A549 (cell line): ENCODE measurements around the gene SRCAP. TPM values are rescaled to one million over a fixed set of nuclear protein-coding genes. Genes with fewer than 3 reads are reported as not detected.

Source experiments
- ATAC-seq, 2 experiments: fragments of 200-7000 bp in 1 of 2; fragments of >200 bp in 1 of 2; cut with Nextera tagmentation in 1 of 2; cut with Tn5 transposase in 1 of 2; 3 replicates each; pipeline versions ENCODE4 v1.8.0 to v1.9.1; 2018 to 2020; ENCODE audit warnings: mild to moderate bottlenecking in 1 of 2, moderate library complexity in 1 of 2
- CTCF ChIA-PET: fragments of 300-600 bp; sonication (Branson Sonifier 250); formaldehyde crosslinking; extraction: SDS; loops from one replicate; lab custom pipeline; 2021; ENCODE audit warnings: antibody characterized with exemption, inconsistent platforms; lab: Yijun Ruan, JAX
- POLR2A ChIA-PET: fragments of 350-600 bp; formaldehyde crosslinking; extraction: SDS; loops from one replicate; lab custom pipeline; 2021; ENCODE audit warnings: antibody characterized with exemption, inconsistent platforms; lab: Yijun Ruan, JAX
- DNase-seq, 2 experiments: peaks; one replicate each; pipeline versions ENCODE4 v3.0.0 to v3.0.0-alpha.2; 2011 to 2016; ENCODE audit warnings: low read depth in 1 of 2, low spot score in 1 of 2
- FAIRE-seq: peaks from 2 replicates; lab custom pipeline; 2011; peaks lifted over from hg19 to GRCh38; lab: Jason Lieb, UNC
- H3K27ac ChIP-seq, 2 experiments: fragments of >200 bp; sonication (Bioruptor Twin); formaldehyde crosslinking; 3 replicates each; pipeline ENCODE4 v1.5.1; 2016 to 2017
- H3K4me1 ChIP-seq: fragments of >200 bp; sonication (Bioruptor Twin); formaldehyde crosslinking; 3 replicates; pipeline ENCODE4 v1.6.1; 2016
- H3K4me2 ChIP-seq: fragments of >200 bp; sonication (Bioruptor Twin); formaldehyde crosslinking; 3 replicates; pipeline ENCODE4 v1.6.1; 2016
- H3K4me3 ChIP-seq: fragments of >200 bp; sonication (Bioruptor Twin); formaldehyde crosslinking; 3 replicates; pipeline ENCODE4 v1.5.1; 2016
- H3K9me3 ChIP-seq: fragments of >200 bp; sonication (Bioruptor Twin); formaldehyde crosslinking; 3 replicates; pipeline ENCODE4 v1.6.1; 2016
- BCL3 ChIP-seq: fragments of >200 bp; sonication (Bioruptor Twin); formaldehyde crosslinking; IDR thresholded peaks from 3 replicates; pipeline ENCODE4 v1.6.1; 2016
- CBX2 ChIP-seq: fragments of 200-600 bp; sonication (generic); IDR thresholded peaks from 2 replicates; pipeline ENCODE4 v1.6.1; 2016; ENCODE audit warnings: low read depth, mild to moderate bottlenecking, borderline replicate concordance
- CBX8 ChIP-seq: fragments of 200-600 bp; sonication (generic); IDR thresholded peaks from 2 replicates; pipeline ENCODE4 v1.6.1; 2016
- CEBPB ChIP-seq, 2 experiments: fragments of >200 bp in 1 of 2; sonication (Bioruptor Twin) in 1 of 2; formaldehyde crosslinking in 1 of 2; IDR thresholded peaks; 2 replicates each; pipeline ENCODE4 v1.6.1; 2012 to 2016
- CHD2 ChIP-seq: fragments of 150-350 bp; IDR thresholded peaks from 2 replicates; pipeline ENCODE4 v1.6.1; 2014; ENCODE audit warnings: low read length; ENCODE audit not compliant: partially characterized antibody
- CHD4 ChIP-seq: fragments of 200-600 bp; sonication (generic); IDR thresholded peaks from 2 replicates; pipeline ENCODE4 v1.6.1; 2016; ENCODE audit warnings: antibody characterized with exemption, mild to moderate bottlenecking, borderline replicate concordance
- CTCF ChIP-seq: fragments of >200 bp; sonication (Bioruptor Twin); formaldehyde crosslinking; IDR thresholded peaks from 3 replicates; pipeline ENCODE4 v1.5.1; 2016
- FOSB ChIP-seq: fragments of 250-450 bp; sonication (Bioruptor Pico); IDR thresholded peaks from 2 replicates; pipeline ENCODE4 v1.5.0; 2020; ENCODE audit warnings: mild to moderate bottlenecking, moderate library complexity
- FOXS1 ChIP-seq: fragments of 250-450 bp; sonication (Bioruptor Pico); IDR thresholded peaks from 2 replicates; pipeline ENCODE4 v1.5.0; 2020; ENCODE audit warnings: mild to moderate bottlenecking, moderate library complexity
- GATA3 ChIP-seq: IDR thresholded peaks from 2 replicates; pipeline ENCODE4 v1.6.1; 2012; ENCODE audit warnings: borderline replicate concordance
- HDAC2 ChIP-seq: fragments of 200-600 bp; sonication (generic); IDR thresholded peaks from 2 replicates; pipeline ENCODE4 v1.6.1; 2016
- HMGXB4 ChIP-seq: fragments of 250-450 bp; sonication (Bioruptor Pico); IDR thresholded peaks from 2 replicates; pipeline ENCODE4 v1.5.0; 2021; ENCODE audit warnings: mild to moderate bottlenecking, moderate library complexity, borderline replicate concordance
- HOXB13 ChIP-seq: fragments of 250-450 bp; sonication (Bioruptor Pico); IDR thresholded peaks from 2 replicates; pipeline ENCODE4 v1.5.0; 2020; ENCODE audit warnings: low read depth, mild to moderate bottlenecking, moderate library complexity
- HOXB5 ChIP-seq: fragments of 250-450 bp; sonication (Bioruptor Pico); IDR thresholded peaks from 2 replicates; pipeline ENCODE4 v1.5.0; 2020; ENCODE audit warnings: mild to moderate bottlenecking, moderate library complexity
- JUN ChIP-seq, 2 experiments: fragments of >200 bp; sonication (Bioruptor Twin); formaldehyde crosslinking; IDR thresholded peaks; 2 replicates in 1 of 2; 3 replicates in 1 of 2; pipeline ENCODE4 v1.6.1; 2016 to 2017
- KDM1A ChIP-seq: fragments of 200-600 bp; sonication (generic); IDR thresholded peaks from 2 replicates; pipeline ENCODE4 v1.6.1; 2016; ENCODE audit warnings: low read depth, mild to moderate bottlenecking
- PBX3 ChIP-seq: IDR thresholded peaks from 2 replicates; pipeline ENCODE4 v1.6.1; 2012
- POLR2A ChIP-seq: IDR thresholded peaks from 2 replicates; pipeline ENCODE4 v1.6.1; 2012; ENCODE audit warnings: mild to moderate bottlenecking, low read length
- RARB ChIP-seq: fragments of 250-450 bp; sonication (Bioruptor Pico); IDR thresholded peaks from 2 replicates; pipeline ENCODE4 v1.8.0; 2021; ENCODE audit warnings: mild to moderate bottlenecking, moderate library complexity
- RFX5 ChIP-seq: fragments of 450-650 bp; IDR thresholded peaks from 2 replicates; pipeline ENCODE4 v1.7.1; 2014; ENCODE audit warnings: antibody characterized with exemption, mild to moderate bottlenecking, moderate library complexity
- SREBF2 ChIP-seq: fragments of 450-650 bp; IDR thresholded peaks from 2 replicates; pipeline ENCODE4 v1.6.1; 2014; ENCODE audit warnings: mild to moderate bottlenecking, moderate library complexity
- TFCP2L1 ChIP-seq: fragments of 250-450 bp; sonication (Bioruptor Pico); IDR thresholded peaks from 2 replicates; pipeline ENCODE4 v1.5.0; 2021; ENCODE audit warnings: mild to moderate bottlenecking
- TP53 ChIP-seq: fragments of 250-450 bp; sonication (Bioruptor Pico); IDR thresholded peaks from 2 replicates; pipeline ENCODE4 v1.5.0; 2021; ENCODE audit warnings: mild to moderate bottlenecking, moderate library complexity
- ZC3H11A ChIP-seq: fragments of 450-650 bp; IDR thresholded peaks from 2 replicates; pipeline ENCODE4 v1.6.1; 2014; ENCODE audit warnings: antibody characterized with exemption, mild to moderate bottlenecking
- ZNF302 ChIP-seq: fragments of 250-450 bp; sonication (Bioruptor Pico); IDR thresholded peaks from 2 replicates; pipeline ENCODE4 v1.9.0; 2021; ENCODE audit warnings: inconsistent platforms, mild to moderate bottlenecking, moderate library complexity
- ZSCAN20 ChIP-seq: fragments of 250-450 bp; sonication (Bioruptor Pico); IDR thresholded peaks from 2 replicates; pipeline ENCODE4 v1.8.0; 2022; ENCODE audit warnings: mild to moderate bottlenecking, moderate library complexity
- WGBS: methylation state at CpG from one replicate; pipeline ENCODE4 v1.1.6; 2017; ENCODE audit errors: missing lambda C conversion rate; 5-methylcytosine and 5-hydroxymethylcytosine counted together
- polyA plus RNA-seq, 4 experiments: library from polyadenylated mRNA; depleted of rRNA in 3 of 4; stranded (reverse); fragments of >200 nt; fragmentation: RNase III in 1 of 4; extraction: RNeasy Plus Mini Kit Qiagen cat#74134 plus additional on column Dnase treatment in 1 of 4; gene quantifications; 2 replicates in 3 of 4; 3 replicates in 1 of 4; pipeline ENCODE4 v1.2.3, GENCODE V29; 2011 to 2017

SRCAP gene
- polyA plus RNA-seq, 2 of the 4 experiments (the other 2 are of a cell fraction): 6.2 to 19.9 TPM

GRCh38 chr16:30665830-30666190 lies 33.2 kb upstream of the SRCAP start:
- TF ChIP-seq KDM1A (no peak), CEBPB (IDR thresholded peaks at IDR 0.05) (no peak), BCL3 (no peak), TP53 (no peak), CBX2 (no peak), SREBF2 (no peak), GATA3 (no peak), RFX5 (no peak), HDAC2 (no peak), FOXS1 (CRISPR knock-in tag) (no peak), ZNF302 (CRISPR knock-in tag) (no peak), HMGXB4 (CRISPR knock-in tag) (no peak)
- H3K4me1 ChIP-seq: peaks cover 9% of the 10 kb centered on the region
- no peak for DNase-seq
- no peaks in the 10 kb centered on the region for H3K9me3 ChIP-seq
- FAIRE-seq: no peak
- ATAC-seq: no peak
- 91% methylated on average over 4 of the region's 4 CpGs for WGBS
- H3K4me2 ChIP-seq: no peak overlapping the region
- POLR2A ChIA-PET: no interaction called here
- no peak overlapping the region for H3K27ac ChIP-seq
- CTCF ChIA-PET: interaction anchor here (1.4 to 3.2 kb wide), 2 partner anchors 28 to 236 kb away, joined by 6 to 21 read pairs; partner anchors contain the start of gene DCTPP1
- H3K4me3 ChIP-seq: no peak overlapping the region

GRCh38 chr16:30666681-30667080 lies 32.3 kb upstream of the SRCAP start:
- 87% methylated on average over 7 of the region's 7 CpGs for WGBS
- H3K9me3 ChIP-seq: no peaks in the 10 kb centered on the region
- ATAC-seq (no peak), DNase-seq (no peak), FAIRE-seq (no peak)
- H3K4me1 ChIP-seq: peaks cover under 1% of the 10 kb centered on the region; the same call in 1 of the 3 replicates
- TF ChIP-seq HDAC2: no peak
- TF ChIP-seq CHD2: no peak
- no peak for TF ChIP-seq ZNF302 (CRISPR knock-in tag)
- H3K4me3 ChIP-seq: no peak overlapping the region
- no peak overlapping the region for H3K4me2 ChIP-seq
- ChIA-PET CTCF (interaction anchor here (1.4 kb wide), 1 partner anchor 237 kb away, joined by 6 read pairs; the partner anchor contains the start of gene DCTPP1), POLR2A (no interaction called here)
- H3K27ac ChIP-seq: no peak overlapping the region

GRCh38 chr16:30667361-30667905 lies 31.5 kb upstream of the SRCAP start:
- H3K4me2 ChIP-seq: no peak overlapping the region
- FAIRE-seq: no peak
- TF ChIP-seq RFX5: no peak
- no peak for TF ChIP-seq FOXS1 (CRISPR knock-in tag)
- TF ChIP-seq FOSB (CRISPR knock-in tag): no peak
- TF ChIP-seq CHD2: no peak
- TF ChIP-seq POLR2A: no peak
- TF ChIP-seq ZSCAN20 (CRISPR knock-in tag): no peak
- no peak for TF ChIP-seq CTCF
- no peak for TF ChIP-seq TFCP2L1 (CRISPR knock-in tag)
- TF ChIP-seq HOXB13: no peak
- TF ChIP-seq CHD4: no peak
- TF ChIP-seq ZC3H11A: no peak
- no peak for TF ChIP-seq JUN (IDR thresholded peaks at IDR 0.05)
- no peak for TF ChIP-seq PBX3
- no peak for TF ChIP-seq CBX8
- no peak for TF ChIP-seq HOXB5 (CRISPR knock-in tag)
- TF ChIP-seq RARB (CRISPR knock-in tag): no peak
- no peaks in the 10 kb centered on the region for H3K4me1 ChIP-seq
- WGBS: 90% methylated on average over 11 of the region's 11 CpGs
- CTCF ChIA-PET: interaction anchor here (1.2 kb wide), 1 partner anchor 18 kb away, joined by 4 read pairs; no protein-coding TSS in a partner anchor
- H3K27ac ChIP-seq: no peak overlapping the region
- DNase-seq: no peak
- no peak overlapping the region for H3K4me3 ChIP-seq
- no peak for ATAC-seq
- no peaks in the 10 kb centered on the region for H3K9me3 ChIP-seq
- POLR2A ChIA-PET: no interaction called here
